Esophagus muscularis mucosa (tissue), 4 donors: ENCODE data around the gene ERH.

Source experiments
- CTCF ChIP-seq, 3 experiments: fragments of 200-600 bp in 2 of 3; fragments of 450-650 bp in 1 of 3; sonication (generic) in 2 of 3; IDR thresholded peaks; one replicate each; pipeline ENCODE4 v1.5.1; 2017 to 2019; ENCODE audit warnings: antibody characterized with exemption in 3 of 3, mild to moderate bottlenecking in 2 of 3, moderate library complexity in 1 of 3
- EP300 ChIP-seq: sonication (generic); formaldehyde crosslinking; IDR thresholded peaks from one replicate; pipeline ENCODE4 v1.6.1; 2017; ENCODE audit warnings: antibody characterized with exemption
- POLR2A ChIP-seq: fragments of 450-650 bp; IDR thresholded peaks from one replicate; pipeline ENCODE4 v1.6.1; 2017; ENCODE audit warnings: antibody characterized with exemption, moderate library complexity, mild to moderate bottlenecking, low read depth

DNA sequence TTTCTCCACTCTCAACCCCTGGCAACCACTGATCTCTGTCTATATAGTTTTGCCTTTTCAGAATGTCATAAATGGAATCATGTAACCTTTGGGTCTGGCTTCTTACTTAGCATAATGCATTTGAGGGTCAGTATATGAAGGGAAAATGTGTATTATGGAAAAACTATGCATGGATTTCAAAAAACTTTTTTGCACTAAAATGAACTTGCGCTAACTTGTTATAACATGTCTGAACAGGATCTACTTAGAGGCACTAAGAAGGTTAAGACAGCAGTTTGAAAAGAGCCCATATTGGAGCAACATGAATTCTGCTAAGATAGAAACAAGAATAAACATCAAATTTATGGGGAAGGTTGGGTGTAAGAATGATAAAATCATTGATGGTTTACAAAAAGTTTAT lies 29.5 kb upstream of the ERH start:
- TF ChIP-seq EP300 (no peak), CTCF (IDR thresholded peaks at IDR 0.05) (no peak), POLR2A (no peak)
